Measurements from ENCODE around the gene BTBD9.

GRCh38 chr6:38259736-38260135 lies 380.0 kb downstream of the BTBD9 start:
- TF ChIP-seq PPARA (CRISPR knock-in tag; IDR thresholded peaks at IDR 0.05; ENCODE audit: borderline replicate concordance) (no peak), CREB5 (CRISPR knock-in tag; IDR thresholded peaks at IDR 0.05; ENCODE audit: low read depth) (no peak), PATZ1 (CRISPR knock-in tag; IDR thresholded peaks at IDR 0.05; ENCODE audit: borderline replicate concordance) (no peak), POU6F1 (CRISPR knock-in tag; IDR thresholded peaks at IDR 0.05; ENCODE audit: borderline replicate concordance, low read depth) (no peak), RARB (CRISPR knock-in tag; IDR thresholded peaks at IDR 0.05) (no peak), ZFP3 (CRISPR knock-in tag; IDR thresholded peaks at IDR 0.05) (no peak), TSHZ2 (CRISPR knock-in tag; IDR thresholded peaks at IDR 0.05) (no peak), BACH2 (CRISPR knock-in tag; IDR thresholded peaks at IDR 0.05; ENCODE audit: borderline replicate concordance) (no peak)
